Stimulated activated effector memory CD8-positive, alpha-beta T cell treated with anti-CD3 and anti-CD28 coated beads, Interleukin-12 subunit alpha, Interleukin-12 subunit beta, amount 100 ng/mL, for 72 hours (primary cell): Measurements from ENCODE around the gene EXOSC5.

ENCODE experiments used
- ATAC-seq: fragments of 150-1000 bp; cut with Tn5 transposase; 2 replicates; pipeline ENCODE4 v1.10.0; 2021
- DNase-seq, 2 donors: peaks; one replicate each; pipeline ENCODE4 v3.0.0; 2021 to 2022; ENCODE audit warnings: low spot score in 2 of 2
- H3K27ac Mint-ChIP-seq: one replicate; pipeline ENCODE4 v1.8.0; 2022; ENCODE audit warnings: mild to moderate bottlenecking, mixed read lengths
- H3K36me3 Mint-ChIP-seq: one replicate; pipeline ENCODE4 v1.8.0; 2022; ENCODE audit warnings: mild to moderate bottlenecking, mixed read lengths
- H3K4me1 Mint-ChIP-seq: one replicate; pipeline ENCODE4 v1.8.0; 2022; ENCODE audit warnings: mixed read lengths
- H3K4me3 Mint-ChIP-seq: one replicate; pipeline ENCODE4 v1.8.0; 2022; ENCODE audit warnings: mild to moderate bottlenecking, mixed read lengths
- H3K9me3 Mint-ChIP-seq: one replicate; pipeline ENCODE4 v1.8.0; 2022; ENCODE audit warnings: mixed read lengths

EXOSC5 gene

DNA sequence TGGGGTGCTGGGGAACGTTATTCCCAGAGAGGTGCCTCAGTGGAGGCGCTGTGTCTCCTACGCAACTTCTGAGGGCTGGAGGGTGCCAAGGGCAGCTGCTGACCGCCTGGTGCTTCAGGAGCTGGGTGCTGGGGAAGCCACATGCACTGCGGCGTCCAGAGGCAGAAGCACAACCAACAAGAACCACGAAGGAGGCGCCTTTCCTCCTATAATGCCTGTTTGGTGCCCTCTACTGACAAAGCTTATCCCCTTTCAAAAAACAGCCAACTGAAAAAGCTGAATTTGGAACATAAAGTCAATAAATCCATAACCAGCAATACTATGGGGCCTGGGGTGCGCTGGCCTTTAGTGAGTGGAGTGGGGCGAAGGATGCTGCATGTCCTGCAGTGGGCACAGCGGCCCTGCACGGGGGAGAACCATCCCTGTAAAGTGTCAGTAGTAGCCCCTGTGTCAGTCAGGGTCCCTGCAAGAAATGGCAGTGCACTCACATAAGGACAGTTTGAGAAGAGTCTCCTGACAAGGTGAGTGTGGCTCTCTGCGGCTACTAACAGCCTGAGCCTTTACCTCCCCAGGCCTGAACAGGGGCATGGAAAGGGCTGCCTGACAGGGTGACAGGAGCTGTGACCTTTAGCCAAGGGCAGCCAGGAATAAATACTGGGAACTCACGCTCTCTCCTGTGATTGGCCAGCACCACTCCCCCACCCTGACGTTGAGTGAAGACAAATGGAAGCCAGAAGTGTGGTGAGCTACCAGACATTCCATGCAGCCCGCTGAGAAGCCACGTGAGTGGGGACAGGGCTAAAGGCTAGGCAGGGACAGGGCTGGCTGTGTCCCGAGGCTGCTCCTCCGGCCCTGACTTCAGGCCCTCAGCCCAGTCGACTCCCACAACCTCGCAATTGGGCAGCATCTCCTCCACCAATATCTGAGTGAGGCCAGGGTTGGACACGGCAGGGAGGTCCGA lies 34.5 kb upstream of the EXOSC5 start:
- Mint-ChIP-seq H3K4me1 (peaks cover 43% of the 10 kb centered on the region), H3K27ac (peak overlapping the region; percentile 56), H3K36me3 (peaks cover 69% of the 10 kb centered on the region), H3K4me3 (no peak overlapping the region), H3K9me3 (no peaks in the 10 kb centered on the region)
- DNase-seq (no peak), ATAC-seq (no peak)

DNA sequence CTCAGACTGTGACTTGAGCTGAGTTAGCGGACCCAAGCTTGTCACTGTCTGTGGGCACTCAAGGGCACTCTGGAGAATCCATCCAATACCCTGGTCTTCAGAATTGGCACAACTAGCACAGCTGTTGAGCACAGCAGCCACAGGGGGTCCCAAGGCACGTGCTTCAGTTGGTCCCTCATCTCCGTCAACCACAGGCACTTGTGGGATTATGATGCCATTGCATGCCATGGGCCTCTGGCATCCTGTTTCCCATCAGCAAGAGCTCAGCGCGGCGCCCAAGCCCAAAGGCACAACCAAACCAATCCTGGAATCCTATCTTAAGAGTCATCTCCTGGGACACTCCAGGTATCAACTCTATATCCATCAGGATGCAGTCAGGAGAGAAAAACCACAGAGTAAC lies 33.8 kb upstream of the EXOSC5 start:
- peaks cover 45% of the 10 kb centered on the region for H3K4me1 Mint-ChIP-seq
- H3K27ac Mint-ChIP-seq, result peak overlapping the region; percentile 56
- H3K36me3 Mint-ChIP-seq, result peaks cover 63% of the 10 kb centered on the region
- DNase-seq (no peak), ATAC-seq (no peak)
- no peak overlapping the region for H3K4me3 Mint-ChIP-seq
- no peaks in the 10 kb centered on the region for H3K9me3 Mint-ChIP-seq

DNA sequence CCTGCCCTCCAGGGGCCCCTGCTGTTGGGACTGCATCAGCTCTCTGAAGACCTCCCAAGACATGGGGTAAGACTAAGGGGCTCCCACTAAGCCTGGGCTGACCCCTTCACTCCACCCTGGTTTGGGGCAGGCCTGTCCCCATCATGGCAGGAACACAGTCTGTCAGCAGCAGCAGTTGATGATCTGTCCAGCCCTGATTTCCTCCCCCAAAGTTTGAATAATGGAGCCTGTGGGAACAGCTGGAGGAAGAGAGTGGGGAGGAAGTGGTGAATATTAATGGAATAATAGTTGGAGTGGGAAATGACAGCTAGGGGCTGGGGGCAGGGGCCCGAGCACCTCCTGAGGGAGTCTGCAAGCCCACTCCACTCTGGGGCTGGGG lies 31.3 kb upstream of the EXOSC5 start:
- Mint-ChIP-seq H3K4me3 (peak overlapping the region; percentile 87), H3K27ac (peak overlapping the region; percentile 96), H3K4me1 (peaks cover 52% of the 10 kb centered on the region)

DNA sequence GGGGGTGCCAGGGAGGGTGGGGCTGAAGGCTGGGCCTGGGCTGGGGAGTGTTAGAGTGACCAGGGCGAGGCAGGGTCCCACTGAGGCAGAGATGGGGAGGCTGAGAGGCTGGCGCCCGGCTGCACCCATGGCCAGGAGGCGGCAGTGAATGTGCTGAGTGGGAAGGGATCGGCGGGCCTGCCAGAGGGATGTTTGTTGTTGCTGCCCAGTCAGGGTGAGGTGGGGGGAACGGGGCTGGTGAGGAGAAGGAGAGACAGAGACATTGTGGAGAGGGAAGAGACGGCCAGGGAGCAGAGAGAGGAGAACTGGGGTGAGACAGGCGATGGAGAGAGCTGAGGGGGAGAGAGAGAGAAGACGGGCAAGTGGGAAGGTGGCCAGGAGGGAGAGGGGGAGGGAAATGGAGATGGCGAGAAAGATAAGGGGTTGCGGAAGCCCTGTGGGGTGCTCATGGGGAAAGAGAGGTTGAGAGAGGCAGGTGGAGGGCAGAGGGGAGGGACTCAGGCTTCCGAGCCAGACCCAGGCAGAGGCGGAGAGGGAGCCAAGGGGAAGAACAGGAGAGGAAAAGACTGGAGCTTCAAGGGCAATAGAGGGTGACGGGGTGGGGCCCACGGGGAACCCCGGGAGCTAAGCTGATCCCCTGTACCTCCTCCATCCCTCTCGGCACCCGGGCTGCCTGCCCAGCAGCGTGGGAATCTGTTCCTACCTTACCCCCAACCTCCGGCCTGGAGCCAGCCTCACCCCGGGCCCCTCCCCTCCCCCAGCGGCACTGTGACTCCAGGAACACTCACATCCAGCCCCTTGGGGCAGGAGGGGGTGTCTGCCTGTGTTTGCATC lies 30.7 kb upstream of the EXOSC5 start:
- Mint-ChIP-seq H3K4me3 (peak overlapping the region; percentile 87), H3K9me3 (no peaks in the 10 kb centered on the region), H3K36me3 (peaks cover 52% of the 10 kb centered on the region), H3K4me1 (peaks cover 52% of the 10 kb centered on the region), H3K27ac (peak overlapping the region; percentile 96)
- DNase-seq (peak in 1 of 2 donors; percentile 69), ATAC-seq (peak; percentile 61)

More for the DNA sequence above, 31.3 kb upstream of the EXOSC5 start:
- no peaks in the 10 kb centered on the region for H3K9me3 Mint-ChIP-seq
- DNase-seq (no peak), ATAC-seq (no peak)
- H3K36me3 Mint-ChIP-seq, result peaks cover 52% of the 10 kb centered on the region

DNA sequence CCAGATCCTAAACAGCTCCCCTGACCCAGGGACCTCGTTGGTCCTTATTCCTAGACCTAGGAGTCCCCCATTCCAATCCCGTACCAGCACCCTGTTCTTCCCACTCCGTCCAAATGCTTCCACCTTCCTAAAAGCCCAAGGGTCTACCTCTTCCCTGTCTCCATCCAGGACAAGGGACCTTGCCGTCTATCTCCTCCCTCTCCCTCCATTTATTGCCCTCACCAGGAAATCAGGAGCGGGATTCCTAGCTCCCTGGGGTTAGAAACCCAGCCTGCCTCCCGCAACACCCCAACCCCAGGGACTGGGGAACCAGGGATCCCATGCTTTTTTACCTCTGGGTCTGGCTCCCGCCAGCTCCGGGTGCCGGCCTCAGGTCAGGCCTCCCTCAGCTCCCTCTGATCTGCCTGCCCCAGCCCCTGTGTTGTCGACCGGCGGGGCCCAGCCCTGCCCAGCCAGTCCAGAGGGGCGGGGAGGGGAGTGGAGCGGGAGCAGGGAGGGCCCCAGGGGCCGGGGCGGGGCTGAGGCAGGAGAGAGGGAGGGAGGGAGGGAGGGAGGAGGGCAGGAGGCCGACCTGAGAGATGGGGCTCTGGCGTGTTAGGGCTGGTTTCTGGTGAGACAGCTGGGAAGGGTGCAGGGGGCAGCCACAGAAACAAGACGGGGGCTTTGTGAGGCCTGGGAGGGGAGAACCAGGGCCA lies 29.9 kb upstream of the EXOSC5 start, which contains the start of gene B3GNT8:
Gene B3GNT8, minus strand, starts transcription at position 423 of the 695 bp plus-strand sequence. CDS start 596 bp downstream, outside the sequence.
- H3K4me1 Mint-ChIP-seq, result peaks cover 47% of the 10 kb centered on the region
- peak within 1 kb of the TSS; percentile 96 for H3K27ac Mint-ChIP-seq
- peak within 1 kb of the TSS; percentile 87 for H3K4me3 Mint-ChIP-seq
- H3K36me3 Mint-ChIP-seq, result peaks cover 45% of the 10 kb centered on the region
- DNase-seq (peak; percentile 36 to 56), ATAC-seq (peak; percentile 82)
- no peaks in the 10 kb centered on the region for H3K9me3 Mint-ChIP-seq

DNA sequence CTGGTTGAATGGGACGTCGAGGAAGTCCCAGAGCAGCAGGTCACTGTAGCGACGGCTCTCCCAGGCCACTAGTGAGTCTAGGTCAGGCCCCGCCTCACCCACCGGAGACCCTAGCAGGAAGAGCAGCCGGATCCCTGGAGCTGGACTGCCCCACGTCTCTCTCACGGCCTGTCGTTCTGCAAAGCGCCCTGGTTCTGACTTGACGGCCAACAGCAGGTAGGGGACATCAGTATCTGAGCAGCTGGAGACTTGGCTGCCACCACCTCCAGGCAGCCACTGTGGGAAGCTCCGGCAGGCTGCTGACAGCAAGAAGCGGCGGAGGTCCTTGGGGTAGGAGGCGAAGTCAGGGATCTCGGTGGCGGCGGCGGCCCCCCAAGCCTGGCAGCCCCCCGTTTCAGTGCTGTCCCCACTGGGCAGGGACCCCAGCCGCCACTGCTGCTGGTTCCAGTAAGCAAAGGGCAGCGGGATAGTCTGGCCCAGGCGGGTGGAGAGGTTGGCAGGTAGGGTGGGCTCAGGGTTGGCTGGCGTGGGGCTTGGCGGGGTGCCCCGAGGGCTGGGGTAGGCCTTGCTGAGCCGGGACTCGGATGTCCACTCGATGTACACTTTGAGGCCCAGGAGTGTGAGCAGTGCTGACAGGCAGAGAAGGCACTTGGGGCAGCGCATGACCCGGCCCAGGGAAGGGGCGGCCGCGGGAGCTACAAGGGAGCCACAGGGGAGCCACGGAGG lies 29.1 kb upstream of the EXOSC5 start:
- no peak for ATAC-seq
- H3K27ac Mint-ChIP-seq, result peak overlapping the region; percentile 96
- peak overlapping the region; percentile 87 for H3K4me3 Mint-ChIP-seq
- peaks cover 44% of the 10 kb centered on the region for H3K36me3 Mint-ChIP-seq
- DNase-seq, result no peak
- H3K9me3 Mint-ChIP-seq, result no peaks in the 10 kb centered on the region
- H3K4me1 Mint-ChIP-seq, result peaks cover 47% of the 10 kb centered on the region

DNA sequence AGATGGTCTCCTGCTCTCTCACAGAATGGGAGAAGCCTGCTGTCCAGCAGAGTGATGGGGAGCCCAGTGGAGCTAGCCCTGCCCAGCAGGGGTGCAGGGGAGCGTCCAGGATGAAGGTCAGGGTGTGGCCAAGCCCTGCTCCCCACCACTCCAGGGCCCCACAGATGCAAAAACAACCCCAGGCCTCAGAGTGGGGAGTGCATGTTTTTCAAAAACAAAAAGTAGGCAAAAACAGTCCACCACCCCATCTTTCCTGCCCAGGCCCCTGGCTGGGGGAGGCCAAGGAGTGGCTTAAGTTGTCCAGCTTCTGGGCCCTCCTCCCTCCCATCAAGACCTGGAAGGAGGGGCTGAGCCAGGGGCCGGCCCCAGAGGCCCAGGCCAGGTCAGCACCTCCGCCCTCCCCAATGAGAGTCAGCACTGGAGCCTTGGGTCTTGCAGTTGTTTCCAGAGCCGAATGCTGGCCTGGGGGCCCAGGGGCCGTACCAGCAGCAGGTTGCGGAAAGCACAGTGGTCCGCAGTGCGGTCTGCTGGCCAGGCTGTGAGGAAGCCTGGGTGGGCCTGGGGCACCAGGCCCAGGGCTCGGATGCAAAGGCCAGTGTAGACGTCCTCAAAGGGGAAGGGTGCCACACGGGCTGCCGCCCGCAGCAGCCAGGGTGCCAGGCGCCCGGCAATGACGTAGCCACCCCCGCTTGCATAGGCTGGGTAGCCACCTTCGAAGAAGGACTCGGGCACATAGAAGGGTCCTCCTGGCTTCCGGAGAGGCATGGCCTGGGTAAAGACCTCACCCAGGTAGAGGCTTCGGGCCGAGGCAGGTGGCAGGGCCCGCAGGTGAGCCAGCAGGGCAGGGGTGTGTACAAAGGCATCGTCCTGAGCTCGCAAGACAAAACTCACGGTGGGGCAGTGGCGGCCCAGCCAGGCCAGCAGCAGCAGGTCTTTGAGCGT lies 28.3 kb upstream of the EXOSC5 start:
- no peaks in the 10 kb centered on the region for H3K9me3 Mint-ChIP-seq
- DNase-seq (no peak), ATAC-seq (no peak)
- H3K4me3 Mint-ChIP-seq, result peak overlapping the region; percentile 87
- H3K4me1 Mint-ChIP-seq, result peaks cover 47% of the 10 kb centered on the region
- H3K36me3 Mint-ChIP-seq, result peaks cover 49% of the 10 kb centered on the region
- peak overlapping the region; percentile 96 for H3K27ac Mint-ChIP-seq

DNA sequence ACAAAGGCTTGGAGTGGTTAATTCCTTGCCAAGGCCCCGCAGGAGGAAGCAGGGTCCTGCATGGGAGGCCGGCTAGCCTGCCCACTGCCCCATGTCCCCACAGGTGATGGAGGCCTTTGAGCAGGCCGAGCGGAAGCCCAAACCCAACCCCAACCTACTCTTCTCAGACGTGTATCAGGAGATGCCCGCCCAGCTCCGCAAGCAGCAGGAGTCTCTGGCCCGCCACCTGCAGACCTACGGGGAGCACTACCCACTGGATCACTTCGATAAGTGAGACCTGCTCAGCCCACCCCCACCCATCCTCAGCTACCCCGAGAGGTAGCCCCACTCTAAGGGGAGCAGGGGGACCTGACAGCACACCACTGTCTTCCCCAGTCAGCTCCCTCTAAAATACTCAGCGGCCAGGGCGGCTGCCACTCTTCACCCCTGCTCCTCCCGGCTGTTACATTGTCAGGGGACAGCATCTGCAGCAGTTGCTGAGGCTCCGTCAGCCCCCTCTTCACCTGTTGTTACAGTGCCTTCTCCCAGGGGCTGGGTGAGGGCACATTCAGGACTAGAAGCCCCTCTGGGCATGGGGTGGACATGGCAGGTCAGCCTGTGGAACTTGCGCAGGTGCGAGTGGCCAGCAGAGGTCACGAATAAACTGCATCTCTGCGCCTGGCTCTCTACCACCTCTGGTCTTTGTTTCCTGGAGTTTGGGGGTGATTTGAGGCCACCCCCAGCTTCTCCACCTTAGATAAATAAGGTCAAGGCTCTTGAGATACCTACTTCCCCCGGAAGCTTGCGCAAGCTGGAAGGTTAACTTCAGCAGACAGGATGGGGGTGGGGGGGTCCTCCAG lies 27.4 kb upstream of the EXOSC5 start:
- DNase-seq (no peak), ATAC-seq (no peak)
- peaks cover 51% of the 10 kb centered on the region for H3K36me3 Mint-ChIP-seq
- peak overlapping the region; percentile 36 for H3K4me3 Mint-ChIP-seq
- H3K9me3 Mint-ChIP-seq, result no peaks in the 10 kb centered on the region
- H3K27ac Mint-ChIP-seq, result peak overlapping the region; percentile 91
- peaks cover 47% of the 10 kb centered on the region for H3K4me1 Mint-ChIP-seq

DNA sequence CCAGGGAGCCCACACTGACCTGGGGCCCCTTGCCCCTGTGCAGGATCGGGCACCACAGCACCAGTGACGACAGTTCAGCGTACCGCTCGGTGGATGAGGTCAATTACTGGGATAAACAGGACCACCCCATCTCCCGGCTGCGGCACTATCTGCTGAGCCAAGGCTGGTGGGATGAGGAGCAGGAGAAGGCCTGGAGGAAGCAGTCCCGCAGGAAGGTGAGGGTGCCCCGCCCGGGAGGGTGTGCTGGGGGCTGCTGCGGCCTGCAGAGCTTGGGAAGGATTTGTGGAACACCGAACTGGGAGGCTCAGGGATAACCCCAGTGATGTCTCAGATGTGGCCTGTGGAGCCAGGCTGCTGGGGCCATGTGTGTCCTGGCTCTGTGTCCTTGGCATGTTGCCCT lies 25.8 kb upstream of the EXOSC5 start:
- Mint-ChIP-seq H3K9me3 (no peaks in the 10 kb centered on the region), H3K27ac (peak overlapping the region; percentile 83), H3K4me1 (peaks cover 32% of the 10 kb centered on the region), H3K36me3 (peaks cover 59% of the 10 kb centered on the region), H3K4me3 (no peak overlapping the region)
- DNase-seq, result no peak
- no peak for ATAC-seq

DNA sequence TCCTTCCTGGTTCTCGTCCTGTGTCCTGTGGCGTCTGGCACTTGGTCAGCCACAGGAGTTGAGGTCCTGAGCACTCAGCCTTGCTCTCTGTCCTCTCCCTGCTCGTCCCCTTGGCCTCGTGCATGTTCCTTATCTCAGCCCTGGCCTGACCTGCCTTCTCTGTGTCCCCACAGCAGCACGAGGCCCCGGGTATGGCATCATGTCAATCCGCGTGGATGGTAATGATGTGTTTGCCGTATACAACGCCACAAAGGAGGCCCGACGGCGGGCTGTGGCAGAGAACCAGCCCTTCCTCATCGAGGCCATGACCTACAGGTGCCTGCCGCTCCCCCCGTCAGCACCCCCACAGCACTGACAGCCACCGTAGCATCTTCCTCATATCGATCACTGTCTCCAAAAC lies 25.3 kb upstream of the EXOSC5 start:
- no peaks in the 10 kb centered on the region for H3K9me3 Mint-ChIP-seq
- H3K4me1 Mint-ChIP-seq, result peaks cover 27% of the 10 kb centered on the region
- no peak overlapping the region for H3K4me3 Mint-ChIP-seq
- peak overlapping the region; percentile 83 for H3K27ac Mint-ChIP-seq
- no peak for DNase-seq
- no peak for ATAC-seq
- peaks cover 59% of the 10 kb centered on the region for H3K36me3 Mint-ChIP-seq

DNA sequence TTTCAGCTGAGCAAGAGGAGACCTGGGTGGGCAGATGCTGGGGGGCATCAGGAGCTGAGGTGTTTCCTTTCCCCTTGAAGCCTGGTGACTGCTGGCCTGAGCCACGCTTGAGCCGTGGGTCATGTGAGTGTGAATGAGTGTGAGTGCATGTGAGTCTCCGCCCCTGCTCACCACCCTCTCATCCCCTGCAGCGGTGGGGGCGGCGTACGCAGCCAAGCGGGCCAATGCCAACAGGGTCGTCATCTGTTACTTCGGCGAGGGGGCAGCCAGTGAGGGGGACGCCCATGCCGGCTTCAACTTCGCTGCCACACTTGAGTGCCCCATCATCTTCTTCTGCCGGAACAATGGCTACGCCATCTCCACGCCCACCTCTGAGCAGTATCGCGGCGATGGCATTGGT lies 24.8 kb upstream of the EXOSC5 start:
- peak overlapping the region; percentile 83 for H3K27ac Mint-ChIP-seq
- no peaks in the 10 kb centered on the region for H3K9me3 Mint-ChIP-seq

DNA sequence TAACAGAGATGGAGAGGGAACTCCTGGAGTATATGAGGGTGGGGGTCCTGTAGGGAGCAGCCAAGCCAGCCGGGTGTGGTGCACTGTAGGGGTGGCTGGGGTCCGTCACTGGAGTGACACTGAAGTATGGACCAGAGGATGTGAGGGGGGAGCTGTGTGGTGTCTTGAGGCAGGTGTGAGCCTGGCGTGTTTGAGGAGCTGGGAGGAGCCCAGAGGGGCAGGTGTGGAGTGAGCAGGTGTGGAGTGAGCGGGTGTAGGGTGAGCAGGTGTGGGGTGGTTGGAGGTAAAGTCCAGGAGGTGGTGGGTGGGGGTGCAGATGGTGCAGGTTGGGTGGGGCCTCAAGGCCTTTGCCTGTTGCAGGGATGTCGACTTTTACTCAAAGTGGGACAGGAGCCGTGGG lies 24.2 kb upstream of the EXOSC5 start:
- Mint-ChIP-seq H3K4me1 (peaks cover 18% of the 10 kb centered on the region), H3K36me3 (peaks cover 65% of the 10 kb centered on the region), H3K9me3 (no peaks in the 10 kb centered on the region), H3K4me3 (no peak overlapping the region), H3K27ac (peak overlapping the region; percentile 83)
- ATAC-seq (peak; percentile 6), DNase-seq (no peak)

More for the DNA sequence above, 24.8 kb upstream of the EXOSC5 start:
- H3K4me3 Mint-ChIP-seq, result no peak overlapping the region
- ATAC-seq (no peak), DNase-seq (no peak)
- H3K36me3 Mint-ChIP-seq, result peaks cover 59% of the 10 kb centered on the region
- H3K4me1 Mint-ChIP-seq, result peaks cover 23% of the 10 kb centered on the region
